Measurements from ENCODE around the gene NR2E3.

The NR2E3 gene

DNA sequence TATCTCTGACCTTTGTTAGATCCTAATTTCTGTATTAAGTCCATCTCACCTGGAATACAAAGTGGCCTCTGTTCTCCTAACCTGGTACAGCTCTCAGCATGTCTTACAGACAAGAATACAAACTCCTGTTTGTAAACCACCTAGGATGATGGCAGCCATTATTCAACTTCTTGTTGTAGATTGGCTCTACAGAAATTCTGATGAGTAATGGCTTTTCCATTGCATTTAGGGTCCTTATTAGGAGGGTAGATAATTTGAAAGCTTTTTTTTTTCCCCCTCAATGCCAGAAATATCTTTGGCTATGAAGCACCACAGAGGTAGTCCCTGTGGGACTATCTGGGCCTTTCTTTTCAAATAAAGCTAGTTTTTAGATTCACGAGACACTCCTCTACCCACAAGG is 9.8 kb downstream of the NR2E3 start:
- H3K27ac ChIP-seq: no peak overlapping the region

DNA sequence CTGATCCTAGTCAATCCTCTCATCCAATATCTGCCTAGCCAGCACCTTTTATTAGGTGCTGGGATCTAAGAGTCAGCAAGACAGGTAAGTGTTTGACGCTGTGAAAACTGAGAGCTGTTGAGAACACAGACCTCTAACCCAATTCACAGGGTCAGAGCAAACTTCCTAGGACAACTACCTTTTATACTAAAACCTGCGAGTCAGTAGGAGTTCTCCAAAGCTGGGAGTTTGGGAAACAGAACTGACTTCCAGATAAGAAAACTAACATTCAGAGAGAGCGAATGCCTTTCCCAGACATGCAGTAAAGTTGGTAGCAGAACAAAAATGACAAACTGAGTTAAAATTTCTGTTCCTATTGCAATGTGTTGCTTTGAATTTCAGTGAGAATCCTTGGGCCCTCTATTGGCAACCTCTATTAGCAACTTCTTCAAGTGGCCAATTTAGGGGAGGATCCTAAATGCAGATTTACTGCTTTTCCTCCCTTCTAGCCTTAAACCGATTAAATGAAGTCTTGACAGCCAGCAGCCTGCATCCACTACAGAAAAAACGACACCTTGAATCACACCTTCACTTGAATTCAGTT is 11.3 kb downstream of the NR2E3 start:
- no peak overlapping the region for H3K27ac ChIP-seq

More for the DNA sequence above, 9.8 kb downstream of the NR2E3 start:
- TF ChIP-seq ZFX (IDR thresholded peaks at IDR 0.05; ENCODE audit: borderline replicate concordance): no peak
- TF ChIP-seq, protein P1, sequence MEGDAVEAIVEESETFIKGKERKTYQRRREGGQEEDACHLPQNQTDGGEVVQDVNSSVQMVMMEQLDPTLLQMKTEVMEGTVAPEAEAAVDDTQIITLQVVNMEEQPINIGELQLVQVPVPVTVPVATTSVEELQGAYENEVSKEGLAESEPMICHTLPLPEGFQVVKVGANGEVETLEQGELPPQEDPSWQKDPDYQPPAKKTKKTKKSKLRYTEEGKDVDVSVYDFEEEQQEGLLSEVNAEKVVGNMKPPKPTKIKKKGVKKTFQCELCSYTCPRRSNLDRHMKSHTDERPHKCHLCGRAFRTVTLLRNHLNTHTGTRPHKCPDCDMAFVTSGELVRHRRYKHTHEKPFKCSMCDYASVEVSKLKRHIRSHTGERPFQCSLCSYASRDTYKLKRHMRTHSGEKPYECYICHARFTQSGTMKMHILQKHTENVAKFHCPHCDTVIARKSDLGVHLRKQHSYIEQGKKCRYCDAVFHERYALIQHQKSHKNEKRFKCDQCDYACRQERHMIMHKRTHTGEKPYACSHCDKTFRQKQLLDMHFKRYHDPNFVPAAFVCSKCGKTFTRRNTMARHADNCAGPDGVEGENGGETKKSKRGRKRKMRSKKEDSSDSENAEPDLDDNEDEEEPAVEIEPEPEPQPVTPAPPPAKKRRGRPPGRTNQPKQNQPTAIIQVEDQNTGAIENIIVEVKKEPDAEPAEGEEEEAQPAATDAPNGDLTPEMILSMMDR (IDR thresholded peaks at IDR 0.05): no peak

DNA sequence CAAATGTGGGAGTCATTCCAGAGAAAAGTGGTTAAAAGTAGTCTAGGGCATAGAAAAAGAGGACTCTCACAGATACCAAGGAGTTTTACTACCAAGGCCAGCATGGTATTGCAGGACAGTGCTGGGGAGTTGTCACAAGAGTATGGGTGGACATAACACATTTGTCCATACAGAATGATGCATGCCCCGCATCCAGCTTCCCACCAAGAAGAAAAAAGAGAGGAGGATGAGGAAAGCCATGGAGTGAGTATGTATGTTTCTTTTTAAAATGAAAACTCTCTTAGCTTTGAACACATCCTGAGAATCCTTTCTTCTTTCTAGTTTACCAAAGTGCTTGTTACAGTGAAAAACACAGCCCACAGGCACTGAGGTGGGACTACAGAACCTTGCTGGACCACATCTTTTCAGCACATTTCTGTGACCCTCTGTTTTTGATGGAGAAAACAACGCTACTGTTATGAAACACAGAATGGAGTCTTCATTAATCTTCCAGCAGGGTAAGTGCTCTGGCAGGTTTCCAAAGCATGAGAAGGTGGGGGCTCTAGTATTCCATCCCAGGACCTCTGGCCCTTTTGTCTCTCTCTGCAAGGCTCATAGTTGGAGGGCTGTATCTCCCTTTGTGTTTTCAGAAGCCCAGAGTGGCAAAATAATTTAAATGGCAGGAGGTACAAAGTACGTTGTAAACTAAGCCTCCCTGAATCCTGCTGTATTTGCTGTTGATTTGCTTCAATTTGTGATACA is 12.7 kb downstream of the NR2E3 start:
- H3K27ac ChIP-seq: no peak overlapping the region
- TF ChIP-seq, protein P1 (IDR thresholded peaks at IDR 0.05): no peak
- no peak for TF ChIP-seq ZFX (IDR thresholded peaks at IDR 0.05; ENCODE audit: borderline replicate concordance)

More for the DNA sequence above, 11.3 kb downstream of the NR2E3 start:
- TF ChIP-seq ZFX (IDR thresholded peaks at IDR 0.05; ENCODE audit: borderline replicate concordance): no peak
- TF ChIP-seq, protein P1 (IDR thresholded peaks at IDR 0.05): no peak

DNA sequence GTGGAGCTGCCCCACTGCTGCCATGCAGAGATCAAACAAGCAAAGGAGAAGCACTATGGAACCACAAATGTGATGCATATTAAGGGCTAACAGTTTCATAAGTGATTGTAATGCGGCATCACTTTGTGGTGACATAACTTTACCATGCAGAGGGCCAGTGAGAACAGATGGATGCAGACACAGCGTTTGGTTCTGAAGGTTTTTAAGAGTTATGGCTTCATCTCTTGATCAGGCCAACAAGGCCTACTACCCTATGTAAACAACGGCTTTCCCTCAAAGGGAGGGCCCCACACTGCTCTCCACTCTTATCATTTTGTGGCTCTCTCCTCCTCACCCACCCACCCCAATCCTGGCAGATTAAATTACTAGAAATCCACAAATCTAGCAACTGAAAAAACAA is 13.4 kb downstream of the NR2E3 start:
- TF ChIP-seq ZFX (IDR thresholded peaks at IDR 0.05; ENCODE audit: borderline replicate concordance): no peak
- TF ChIP-seq, protein P1 (IDR thresholded peaks at IDR 0.05): no peak
- no peak overlapping the region for H3K27ac ChIP-seq

DNA sequence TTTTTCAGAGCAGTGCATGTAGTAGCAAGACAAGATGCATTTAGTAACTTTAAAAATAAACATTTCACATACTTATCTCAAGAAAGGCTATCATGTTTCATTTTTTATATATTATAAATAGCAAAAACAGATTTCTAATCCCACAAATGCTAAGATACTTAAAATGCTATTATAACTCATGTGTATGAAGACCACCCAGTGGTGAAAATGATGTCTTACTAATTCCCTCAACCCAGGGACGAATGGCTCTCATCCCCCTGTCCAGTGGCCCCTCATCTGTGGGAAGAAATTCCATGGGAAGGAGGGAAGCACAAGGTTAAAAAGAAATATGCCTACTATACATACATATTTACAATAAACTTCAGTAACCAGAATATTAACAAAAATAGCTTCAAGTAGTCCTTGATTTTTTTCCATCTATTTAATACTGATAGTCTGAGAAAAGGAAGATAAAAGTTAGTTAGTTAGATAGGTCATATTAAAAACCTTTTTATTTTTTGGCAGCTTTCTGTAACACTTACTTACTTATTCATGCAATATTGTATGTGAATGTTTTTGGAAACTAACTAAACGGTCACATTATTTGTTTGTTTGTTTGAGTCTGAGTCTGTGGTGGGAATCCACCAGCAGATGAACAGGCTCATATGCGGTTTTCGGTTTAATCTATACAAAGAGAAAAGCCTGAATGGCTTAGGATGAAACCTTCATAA is 14.8 kb downstream of the NR2E3 start:
- TF ChIP-seq, protein P1 (IDR thresholded peaks at IDR 0.05): no peak
- TF ChIP-seq ZFX (IDR thresholded peaks at IDR 0.05; ENCODE audit: borderline replicate concordance): no peak
- H3K27ac ChIP-seq: no peak overlapping the region

DNA sequence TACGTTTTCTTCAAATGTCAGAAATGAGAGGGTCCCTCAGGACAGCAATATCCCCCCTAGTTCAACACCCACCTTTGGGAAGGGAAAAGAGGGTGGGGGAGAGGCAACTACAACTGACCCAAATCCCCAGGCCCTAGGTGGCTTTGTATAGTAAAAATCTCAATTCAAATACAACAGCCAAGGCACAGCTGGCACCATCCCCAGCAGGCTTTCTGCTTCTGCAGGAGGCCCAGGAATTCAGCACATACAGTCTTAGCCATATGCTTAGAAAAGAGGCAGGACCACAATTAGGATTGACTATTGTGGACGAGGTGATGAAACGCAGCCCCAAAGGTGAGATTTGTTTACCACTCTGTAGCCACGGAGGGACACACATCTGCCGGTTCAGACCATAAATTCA is 15.8 kb downstream of the NR2E3 start:
- TF ChIP-seq ZFX (IDR thresholded peaks at IDR 0.05; ENCODE audit: borderline replicate concordance): no peak
- TF ChIP-seq, protein P1 (IDR thresholded peaks at IDR 0.05): no peak
- H3K27ac ChIP-seq: no peak overlapping the region

DNA sequence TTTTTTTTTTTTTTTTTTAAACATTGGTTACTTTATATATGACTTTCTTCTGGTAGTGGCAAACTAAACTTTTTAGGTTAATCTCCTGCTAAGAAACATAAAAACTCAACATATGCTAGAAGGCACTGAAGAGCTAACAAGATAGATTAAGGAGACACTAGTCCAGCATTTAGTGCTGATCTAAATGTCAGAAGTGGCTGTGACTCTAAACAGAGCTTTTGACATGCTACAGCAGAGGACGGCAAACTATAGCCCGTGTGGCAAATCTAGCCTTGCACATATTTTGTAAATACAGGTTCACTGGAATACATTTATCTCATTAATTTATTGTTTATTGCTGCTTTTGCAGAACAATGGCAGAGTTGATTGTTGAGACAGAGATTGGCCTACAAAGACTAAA is 20.6 kb downstream of the NR2E3 start:
- no peak overlapping the region for H3K27ac ChIP-seq
- no peak for TF ChIP-seq ZFX (IDR thresholded peaks at IDR 0.05; ENCODE audit: borderline replicate concordance)
- TF ChIP-seq, protein P1 (IDR thresholded peaks at IDR 0.05): no peak
